Mesendoderm (in vitro differentiated cells): ENCODE data around the gene PLPPR3.

Experiments
- DNase-seq: peaks from one replicate; pipeline ENCODE4 v3.0.0; 2013
- H2AK5ac ChIP-seq: 2 replicates; pipeline ENCODE4 v1.6.1; 2013; ENCODE audit warnings: low read length, inconsistent platforms
- H2BK120ac ChIP-seq: 2 replicates; pipeline ENCODE4 v1.6.1; 2013; ENCODE audit warnings: low read depth, mild to moderate bottlenecking, low read length, moderate library complexity, mixed read lengths
- H2BK15ac ChIP-seq: replicated peaks from 2 replicates; pipeline ENCODE4 v1.6.1; 2013; ENCODE audit warnings: low read depth, mild to moderate bottlenecking, moderate library complexity
- H2BK5ac ChIP-seq: 2 replicates; pipeline ENCODE4 v1.6.1; 2013; ENCODE audit warnings: low read length, inconsistent platforms
- H3K18ac ChIP-seq: 2 replicates; pipeline ENCODE4 v1.6.1; 2013; ENCODE audit warnings: mild to moderate bottlenecking, low read length, mixed read lengths
- H3K23ac ChIP-seq: one replicate; pipeline ENCODE4 v1.6.1; 2013; ENCODE audit warnings: low read length
- H3K27ac ChIP-seq: 2 replicates; pipeline ENCODE4 v1.5.1; 2013; ENCODE audit warnings: low read depth, mild to moderate bottlenecking, inconsistent platforms, low read length, moderate library complexity
- H3K27me3 ChIP-seq: 2 replicates; pipeline ENCODE4 v1.6.1; 2013; ENCODE audit warnings: low read length, control low read depth, mild to moderate bottlenecking, inconsistent platforms; ENCODE audit not compliant: insufficient read depth, poor library complexity
- H3K36me3 ChIP-seq: 2 replicates; pipeline ENCODE4 v1.6.1; 2013; ENCODE audit warnings: low read length, inconsistent platforms; ENCODE audit not compliant: control insufficient read depth, insufficient read depth
- H3K4ac ChIP-seq: one replicate; pipeline ENCODE4 v1.6.1; 2013; ENCODE audit warnings: low read depth, mild to moderate bottlenecking, low read length, moderate library complexity
- H3K4me1 ChIP-seq: 2 replicates; pipeline ENCODE4 v1.6.1; 2013; ENCODE audit warnings: low read depth, low read length, inconsistent platforms; ENCODE audit not compliant: control insufficient read depth
- H3K4me2 ChIP-seq: 2 replicates; pipeline ENCODE4 v1.6.1; 2013; ENCODE audit warnings: low read length
- H3K4me3 ChIP-seq: 2 replicates; pipeline ENCODE4 v1.5.1; 2013; ENCODE audit warnings: mild to moderate bottlenecking, low read length
- H3K56ac ChIP-seq: one replicate; pipeline ENCODE4 v1.6.1; 2013; ENCODE audit warnings: low read length
- H3K79me1 ChIP-seq: 2 replicates; pipeline ENCODE4 v1.6.1; 2013; ENCODE audit warnings: low read length, inconsistent platforms
- H3K79me2 ChIP-seq: 2 replicates; pipeline ENCODE4 v1.6.1; 2013; ENCODE audit warnings: mild to moderate bottlenecking, low read length; ENCODE audit not compliant: control insufficient read depth, insufficient read depth
- H3K9ac ChIP-seq: 2 replicates; pipeline ENCODE4 v1.6.1; 2013; ENCODE audit warnings: low read length, inconsistent platforms
- H4K5ac ChIP-seq: one replicate; pipeline ENCODE4 v1.6.1; 2013; ENCODE audit warnings: low read length
- H4K8ac ChIP-seq: one replicate; pipeline ENCODE4 v1.6.1; 2013; ENCODE audit warnings: low read depth, mild to moderate bottlenecking, control low read depth, low read length, moderate library complexity
- WGBS: extraction: QIAGEN DNeasy Blood & Tissue Kit; methylation state at CpG from one replicate; pipeline ENCODE4 v1.1.7; 2013; ENCODE audit warnings: low lambda C conversion rate, missing lambda C conversion rate; ENCODE audit not compliant: insufficient coverage; ENCODE audit errors: extremely low coverage; 5-methylcytosine and 5-hydroxymethylcytosine counted together

PLPPR3 gene

DNA sequence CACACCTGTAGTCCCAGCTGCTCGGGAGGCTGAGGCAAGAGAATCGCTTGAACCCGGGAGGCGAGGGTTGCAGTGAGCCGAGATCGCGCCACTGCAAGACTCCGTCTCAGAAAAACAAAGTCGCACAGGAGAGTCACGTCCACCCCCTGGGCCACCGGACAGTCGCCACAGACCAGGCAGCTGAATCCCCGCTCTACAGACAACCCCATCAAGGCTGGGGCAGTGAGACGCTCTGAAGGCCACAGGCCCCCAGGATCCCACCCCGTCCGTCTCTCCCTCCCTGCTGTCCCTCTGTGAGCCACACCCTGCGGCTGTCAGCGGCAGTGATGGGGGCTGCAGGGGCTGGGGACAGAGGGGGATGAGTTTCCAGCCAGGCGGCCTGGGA, 40.0 kb downstream of the PLPPR3 start:
- no peak for DNase-seq
- no peak overlapping the region for H2BK5ac ChIP-seq
- peak overlapping the region; percentile 80 for H3K23ac ChIP-seq
- WGBS = no CpG with 5 or more reads among the region's 19 CpGs
- H3K56ac ChIP-seq = peak overlapping the region; percentile 86
- peak overlapping the region; percentile 74 for H3K27ac ChIP-seq
- H4K8ac ChIP-seq = no peak overlapping the region
- H3K9ac ChIP-seq = peak overlapping the region; percentile 39
- H2AK5ac ChIP-seq = peak overlapping the region; percentile 32
- H3K27me3 ChIP-seq = no peaks in the 10 kb centered on the region
- H2BK15ac ChIP-seq = no peak overlapping the region
- no peaks in the 10 kb centered on the region for H3K36me3 ChIP-seq
- peak overlapping the region; percentile 51 for H3K18ac ChIP-seq
- peaks cover 2% of the 10 kb centered on the region for H3K79me1 ChIP-seq
- H2BK120ac ChIP-seq = peak overlapping the region; percentile 14
- no peak overlapping the region for H4K5ac ChIP-seq
- peak overlapping the region; percentile 21 for H3K4me2 ChIP-seq
- peak overlapping the region; percentile 46 for H3K4ac ChIP-seq
- H3K4me3 ChIP-seq = no peak overlapping the region
- peaks cover 1% of the 10 kb centered on the region for H3K79me2 ChIP-seq
- H3K4me1 ChIP-seq = no peaks in the 10 kb centered on the region

DNA sequence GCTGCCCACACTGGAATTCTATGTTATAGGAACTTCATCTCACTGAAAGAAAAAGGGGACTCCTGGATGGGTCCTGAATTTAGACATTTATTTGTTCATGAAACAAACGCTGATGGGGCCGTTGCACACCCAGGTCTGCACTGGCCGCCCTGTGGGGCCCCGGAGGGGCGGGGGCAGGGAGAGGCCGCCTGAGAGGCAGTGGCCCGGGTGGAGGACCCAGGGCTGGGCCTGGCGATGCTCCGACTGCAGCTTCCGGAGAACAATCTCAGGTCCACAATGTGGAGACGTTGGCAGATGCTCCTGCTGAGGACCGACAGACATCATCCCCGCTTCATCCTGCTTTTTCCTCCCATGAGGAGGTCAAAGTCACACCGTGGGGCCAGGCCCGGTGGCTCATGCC, 40.8 kb downstream of the PLPPR3 start:
- Histone ChIP-seq H4K8ac (no peak overlapping the region), H3K9ac (no peak overlapping the region), H3K27ac (no peak overlapping the region), H2BK120ac (no peak overlapping the region), H3K56ac (peak overlapping the region; percentile 42), H2BK15ac (no peak overlapping the region), H3K4ac (no peak overlapping the region), H3K23ac (no peak overlapping the region), H2BK5ac (no peak overlapping the region), H3K36me3 (no peaks in the 10 kb centered on the region), H3K27me3 (no peaks in the 10 kb centered on the region), H3K79me1 (peaks cover 2% of the 10 kb centered on the region), H3K4me1 (no peaks in the 10 kb centered on the region), H3K4me2 (no peak overlapping the region), H4K5ac (no peak overlapping the region), H2AK5ac (no peak overlapping the region), H3K18ac (no peak overlapping the region), H3K79me2 (peaks cover 1% of the 10 kb centered on the region), H3K4me3 (no peak overlapping the region)
- WGBS = no CpG with 5 or more reads among the region's 15 CpGs
- DNase-seq = no peak

DNA sequence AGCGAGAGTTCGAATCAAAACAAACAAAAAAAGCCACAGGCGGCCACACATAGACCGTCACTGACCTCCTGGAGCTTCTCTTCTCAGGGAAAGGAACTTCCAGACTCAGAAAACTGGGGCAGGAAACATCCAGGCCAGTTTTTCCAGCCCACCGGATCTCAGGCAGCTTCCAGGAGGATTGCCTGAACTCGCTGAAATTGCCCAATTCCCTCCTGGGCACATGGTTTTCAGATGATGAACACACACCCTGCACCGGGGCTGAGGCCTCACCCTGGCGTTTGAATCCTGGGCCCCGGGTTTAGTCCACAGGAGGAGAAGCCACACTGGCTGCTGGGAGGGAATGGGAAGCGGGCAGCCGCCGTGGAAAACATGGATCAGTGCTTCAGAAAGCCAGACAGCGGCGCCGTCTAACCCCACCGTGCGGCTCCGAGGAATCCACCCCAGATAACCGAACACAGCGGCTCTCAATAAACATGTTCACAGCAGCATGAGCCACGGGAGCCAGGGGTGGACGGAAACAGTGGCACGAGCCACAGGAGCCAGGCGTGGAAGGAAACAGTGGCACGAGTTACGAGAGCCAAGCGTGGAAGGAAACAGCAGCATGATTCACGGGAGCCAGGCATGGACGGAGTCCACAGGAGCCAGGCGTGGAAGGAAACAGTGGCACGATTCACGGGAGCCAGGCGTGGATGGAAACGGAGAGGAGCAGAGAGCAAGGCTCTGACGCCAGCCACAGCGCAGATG, 42.7 kb downstream of the PLPPR3 start:
- Histone ChIP-seq H2BK15ac (no peak overlapping the region), H2BK120ac (no peak overlapping the region), H3K9ac (no peak overlapping the region), H2AK5ac (no peak overlapping the region), H3K56ac (no peak overlapping the region), H3K36me3 (no peaks in the 10 kb centered on the region), H3K4me2 (no peak overlapping the region), H3K79me2 (no peaks in the 10 kb centered on the region), H3K79me1 (no peaks in the 10 kb centered on the region), H3K18ac (no peak overlapping the region), H3K4me3 (no peak overlapping the region), H2BK5ac (no peak overlapping the region), H3K27me3 (no peaks in the 10 kb centered on the region), H4K5ac (no peak overlapping the region), H3K23ac (no peak overlapping the region), H3K4me1 (no peaks in the 10 kb centered on the region), H3K4ac (no peak overlapping the region), H4K8ac (no peak overlapping the region), H3K27ac (no peak overlapping the region)
- WGBS = no CpG with 5 or more reads among the region's 36 CpGs
- peak; percentile 60 for DNase-seq

DNA sequence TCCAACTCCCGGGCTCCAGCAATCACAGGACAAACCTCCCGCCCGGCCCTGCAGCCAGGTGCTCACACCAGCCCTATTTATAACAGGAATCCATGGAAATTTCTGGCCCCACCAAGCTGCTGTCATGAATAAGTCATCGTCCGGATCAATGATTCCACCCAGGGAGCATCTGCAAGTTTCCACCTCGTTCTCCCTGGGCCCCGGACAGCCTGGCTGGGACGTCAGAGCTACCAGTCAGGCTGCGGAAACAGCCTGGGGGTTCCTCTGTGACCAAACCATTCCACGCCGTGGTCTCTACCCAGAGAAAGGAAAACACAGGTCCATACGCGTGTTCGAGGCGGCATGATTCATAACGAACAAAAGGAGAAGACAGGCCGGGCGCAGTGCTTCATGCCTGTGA, 45.2 kb downstream of the PLPPR3 start:
- H3K56ac ChIP-seq = no peak overlapping the region
- no peak overlapping the region for H3K4me3 ChIP-seq
- no peak overlapping the region for H4K8ac ChIP-seq
- no peak overlapping the region for H4K5ac ChIP-seq
- WGBS = no CpG with 5 or more reads among the region's 18 CpGs
- H3K23ac ChIP-seq = no peak overlapping the region
- H3K79me2 ChIP-seq = no peaks in the 10 kb centered on the region
- no peaks in the 10 kb centered on the region for H3K36me3 ChIP-seq
- no peak overlapping the region for H2AK5ac ChIP-seq
- H3K9ac ChIP-seq = no peak overlapping the region
- no peak overlapping the region for H2BK5ac ChIP-seq
- no peak overlapping the region for H3K4me2 ChIP-seq
- no peaks in the 10 kb centered on the region for H3K79me1 ChIP-seq
- H2BK15ac ChIP-seq = no peak overlapping the region
- no peak overlapping the region for H3K27ac ChIP-seq
- no peak overlapping the region for H2BK120ac ChIP-seq
- no peak for DNase-seq
- no peaks in the 10 kb centered on the region for H3K4me1 ChIP-seq
- H3K4ac ChIP-seq = no peak overlapping the region
- no peaks in the 10 kb centered on the region for H3K27me3 ChIP-seq
- no peak overlapping the region for H3K18ac ChIP-seq

DNA sequence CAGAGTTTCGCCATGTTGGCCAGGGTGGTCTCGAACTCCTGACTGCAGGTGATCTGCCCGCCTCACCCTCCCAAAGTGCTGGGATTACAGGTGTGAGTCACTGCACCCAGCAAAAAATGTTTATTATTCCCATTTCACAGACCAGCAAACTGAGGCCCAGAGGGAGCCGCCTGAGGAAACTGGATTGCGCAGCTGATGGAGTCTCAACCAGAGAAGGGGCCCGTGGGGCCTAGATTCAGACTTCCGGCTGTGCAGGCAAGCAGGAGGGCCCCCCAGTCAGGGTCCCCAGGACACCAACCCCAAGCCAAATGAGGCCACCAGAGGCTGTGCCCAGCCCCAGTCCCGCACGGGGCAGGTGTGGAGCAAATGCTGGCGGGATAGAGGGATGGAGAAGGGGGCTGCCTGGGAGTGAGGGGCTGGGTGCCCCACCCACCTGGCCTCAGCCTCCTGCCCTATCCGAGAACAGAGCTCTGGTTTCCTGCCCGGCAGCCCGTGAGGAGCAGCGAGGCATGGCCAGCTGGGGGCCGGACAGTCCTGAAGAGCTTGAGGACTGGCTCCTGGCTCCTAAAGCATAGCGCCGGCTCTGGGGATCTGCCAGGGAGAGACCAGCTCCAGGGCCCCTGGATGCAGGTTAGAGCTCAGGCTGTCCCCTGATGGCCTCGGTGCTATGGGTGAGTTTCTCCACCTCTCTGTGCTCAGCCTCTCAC, 48.9 kb downstream of the PLPPR3 start:
- Histone ChIP-seq H3K27me3 (no peaks in the 10 kb centered on the region), H3K4me3 (no peak overlapping the region), H3K36me3 (no peaks in the 10 kb centered on the region), H3K18ac (no peak overlapping the region), H3K79me2 (no peaks in the 10 kb centered on the region), H2BK120ac (no peak overlapping the region), H3K27ac (no peak overlapping the region), H3K23ac (no peak overlapping the region), H3K9ac (no peak overlapping the region), H3K56ac (no peak overlapping the region), H2BK5ac (no peak overlapping the region), H2AK5ac (no peak overlapping the region), H2BK15ac (no peak overlapping the region), H3K4me1 (no peaks in the 10 kb centered on the region), H3K4me2 (no peak overlapping the region), H3K4ac (no peak overlapping the region), H3K79me1 (no peaks in the 10 kb centered on the region), H4K5ac (no peak overlapping the region), H4K8ac (no peak overlapping the region)
- no CpG with 5 or more reads among the region's 18 CpGs for WGBS
- DNase-seq = peak; percentile 53
